ENCODE data around the gene CRHR2.
A peak's percentile ranks its signal among the peaks of the same experiment; 100 is the strongest.
"Not testable (repeated sequence)": the region's sequence is repeated elsewhere in the genome, so short reads cannot be mapped to it uniquely, and the experiment has no call there.

The CRHR2 gene

DNA sequence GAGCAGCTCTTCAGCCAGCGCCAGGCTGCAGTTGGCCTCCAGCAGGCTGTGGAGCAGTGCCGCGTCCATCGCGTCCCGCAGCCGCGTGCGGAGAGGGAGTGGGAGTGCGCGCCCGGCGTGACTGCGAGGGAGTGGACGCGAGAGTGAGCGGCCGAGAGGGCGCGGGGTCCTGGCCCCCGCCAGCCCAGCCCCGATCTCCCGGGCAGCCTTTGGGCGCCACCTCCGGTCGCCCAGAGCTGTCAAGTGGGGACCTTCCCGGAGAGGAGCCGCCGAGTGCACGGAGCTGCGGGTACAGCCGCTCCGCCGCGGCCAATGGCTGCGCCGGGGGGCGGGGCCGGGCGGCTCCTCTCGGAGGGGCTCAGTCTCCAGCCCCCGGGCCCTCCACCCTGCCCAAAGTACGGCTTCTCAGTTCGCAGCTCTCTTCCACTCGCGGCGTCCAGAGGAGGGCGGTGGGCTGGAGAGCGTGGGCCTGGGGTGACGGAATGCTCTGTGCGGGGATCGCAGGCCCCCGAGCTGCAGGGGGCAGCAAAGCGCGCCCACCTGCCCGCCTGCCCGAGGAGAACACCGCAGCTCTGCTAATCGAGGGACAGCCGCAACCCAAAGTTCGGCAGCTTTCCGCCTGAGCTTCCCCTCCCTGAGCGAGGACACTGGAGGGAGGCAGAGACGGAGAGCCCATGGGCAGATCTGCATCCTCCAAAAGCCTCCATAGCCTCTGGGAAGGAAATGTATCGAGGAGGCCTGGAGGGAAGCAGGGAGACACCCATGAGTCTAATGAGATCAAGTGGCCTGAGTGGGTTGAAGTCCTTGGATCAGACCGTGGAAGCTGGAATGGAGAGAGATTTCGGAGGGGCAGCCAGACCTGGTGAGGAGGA lies at the start of gene CRHR2:
Gene CRHR2, minus strand, starts transcription at position 245 of the 872 bp plus-strand sequence. Its CDS starts 176 bp downstream, at position 69.
- peak; percentile 73 for DNase-seq

DNA sequence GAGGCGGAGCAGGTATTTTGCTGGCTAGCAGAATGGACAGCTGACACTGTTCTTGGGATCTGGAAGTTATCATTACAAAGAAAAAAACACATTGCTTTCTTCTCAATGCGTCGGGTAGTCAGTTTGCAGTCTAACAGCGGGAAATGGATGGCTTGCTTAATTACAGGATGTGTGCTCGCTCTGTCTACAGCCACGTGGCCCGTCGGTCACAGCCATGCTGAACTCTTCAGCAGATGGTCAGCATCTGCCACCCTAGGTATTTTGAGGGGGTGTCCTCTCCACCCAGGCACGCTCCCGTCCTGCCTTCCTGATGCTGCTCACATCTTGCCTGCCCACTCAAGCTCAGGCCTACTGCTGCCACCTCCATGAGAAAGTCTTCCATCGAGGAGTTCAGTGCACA lies 49.3 kb upstream of the CRHR2 start:
- peak; percentile 65 for DNase-seq

DNA sequence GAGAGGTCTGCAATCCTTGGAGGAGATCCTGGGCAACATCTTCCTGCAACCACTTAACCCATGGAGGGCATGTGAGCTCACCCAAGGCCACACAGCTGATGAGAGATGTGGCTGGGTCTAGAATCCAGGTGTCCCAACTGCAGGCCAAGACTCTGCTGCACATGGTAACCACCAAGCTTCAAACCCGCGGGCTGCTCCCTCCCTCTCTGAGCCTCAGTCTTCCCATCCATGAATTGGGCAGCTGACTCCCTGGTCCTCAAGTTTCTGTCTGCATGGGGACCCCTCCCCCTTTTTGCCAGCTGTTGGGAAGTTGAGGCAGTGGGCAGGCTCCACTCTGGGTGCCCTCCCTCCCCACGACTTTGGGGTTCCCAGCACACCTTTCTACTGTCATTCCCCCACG lies 48.7 kb upstream of the CRHR2 start:
- no peak for DNase-seq

DNA sequence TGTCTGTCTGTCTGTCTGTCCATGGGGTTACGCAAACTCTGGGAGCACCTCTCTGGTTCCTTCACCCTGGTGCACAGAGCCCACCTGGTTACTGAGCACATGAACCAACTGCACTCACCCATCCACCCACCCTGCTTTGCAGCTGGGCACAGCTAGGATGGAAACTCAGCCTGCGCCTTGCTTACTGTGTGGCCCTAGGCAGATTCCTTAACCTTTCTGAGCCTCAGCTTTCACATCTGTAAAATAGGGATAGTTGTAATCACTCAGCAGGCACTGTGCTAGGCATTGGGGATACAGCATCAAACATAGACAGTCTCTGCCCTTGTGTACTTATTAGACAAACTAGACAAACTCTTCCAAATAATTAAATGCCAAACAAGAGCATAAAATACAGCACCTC lies 47.8 kb upstream of the CRHR2 start:
- no peak for DNase-seq

DNA sequence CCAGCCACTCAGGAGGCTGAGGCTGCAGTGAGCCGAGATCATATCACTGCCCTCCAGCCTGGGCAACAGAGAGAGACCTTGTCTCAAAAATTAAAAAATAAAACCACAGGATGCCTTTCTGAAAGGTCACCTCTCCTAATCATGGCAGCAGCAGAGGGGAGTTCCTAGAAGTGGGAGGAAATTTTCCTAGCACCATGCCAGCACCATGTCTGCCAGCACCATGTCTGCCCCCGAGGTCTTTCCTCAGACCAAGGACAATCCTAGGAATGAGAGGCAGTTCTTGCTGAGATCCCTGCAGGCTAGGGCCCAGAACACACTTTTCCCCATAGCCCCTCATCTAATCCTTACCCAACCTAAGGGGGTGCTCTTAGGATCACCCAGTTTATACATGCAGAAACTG lies 47.4 kb upstream of the CRHR2 start:
- DNase-seq: no peak

GRCh38 chr7:30728591-30729100 lies 46.4 kb upstream of the CRHR2 start:
- no peak for DNase-seq

DNA sequence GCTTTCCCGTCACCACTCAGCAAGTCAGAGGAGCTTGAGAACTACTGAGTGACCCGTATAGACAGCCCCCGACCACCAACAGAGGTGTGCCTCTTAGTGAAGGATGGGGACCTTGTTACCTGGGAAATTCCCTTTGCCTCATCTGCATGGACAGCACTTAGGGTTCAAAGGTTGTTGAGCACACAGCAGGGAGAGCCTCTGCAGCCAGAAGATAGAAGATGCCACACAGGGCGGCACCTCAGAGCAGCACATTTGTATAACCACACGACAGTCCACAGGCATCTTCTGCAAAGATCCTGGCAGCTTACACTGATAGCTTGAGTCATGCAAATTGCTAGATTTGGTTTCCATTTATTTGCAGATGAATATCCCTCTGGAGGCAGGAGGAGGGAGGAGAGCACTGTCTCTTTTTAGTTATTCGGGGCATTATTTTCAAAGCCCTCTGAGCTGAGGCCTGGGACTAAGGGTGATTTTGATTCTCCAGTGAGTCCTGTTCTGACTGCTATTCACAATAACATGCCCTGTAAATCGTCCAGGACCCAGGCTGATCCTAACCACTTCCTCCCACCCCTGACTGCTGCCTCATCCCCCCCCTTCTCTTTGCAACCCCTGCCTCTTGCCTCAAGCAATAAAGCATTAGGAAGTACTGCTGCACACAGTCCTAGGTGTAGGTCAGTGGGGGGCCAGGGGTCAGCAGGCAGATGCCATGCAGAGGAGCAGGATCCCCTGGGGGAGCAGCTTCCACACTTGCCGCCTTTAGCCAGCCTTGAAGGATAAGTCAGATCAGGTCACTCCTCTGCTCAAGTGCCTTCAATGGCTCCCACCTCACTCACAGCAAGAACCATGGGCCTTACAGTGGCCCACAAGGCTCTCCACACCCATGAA lies 45.0 kb upstream of the CRHR2 start:
- no peak for DNase-seq

- no peak for DNase-seq
These were observed 44.2 kb upstream of the CRHR2 start for GRCh38 chr7:30726296-30727006.

DNA sequence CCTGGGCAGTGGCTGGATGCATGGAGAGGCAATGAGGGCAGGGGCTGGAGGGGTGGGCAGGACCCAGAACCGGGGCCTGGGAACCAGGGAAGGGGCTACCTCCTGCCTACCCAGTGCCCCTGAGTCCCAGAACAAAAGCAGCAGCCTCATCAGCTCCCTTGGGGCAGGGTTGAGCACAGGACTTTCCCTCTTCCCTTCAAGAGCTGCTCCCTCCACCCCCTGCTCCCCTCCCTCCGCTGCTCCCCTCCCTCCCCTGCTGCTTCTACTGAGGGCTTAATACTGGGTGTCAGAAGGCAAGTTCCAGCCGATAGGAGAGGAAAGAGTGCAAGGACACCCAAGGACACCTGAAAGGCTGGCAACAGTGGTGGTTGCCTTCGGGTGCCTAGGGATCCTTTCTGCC lies 41.5 kb upstream of the CRHR2 start:
- DNase-seq: no peak

- no peak for DNase-seq
These were observed 40.4 kb upstream of the CRHR2 start for GRCh38 chr7:30722671-30723070.

DNA sequence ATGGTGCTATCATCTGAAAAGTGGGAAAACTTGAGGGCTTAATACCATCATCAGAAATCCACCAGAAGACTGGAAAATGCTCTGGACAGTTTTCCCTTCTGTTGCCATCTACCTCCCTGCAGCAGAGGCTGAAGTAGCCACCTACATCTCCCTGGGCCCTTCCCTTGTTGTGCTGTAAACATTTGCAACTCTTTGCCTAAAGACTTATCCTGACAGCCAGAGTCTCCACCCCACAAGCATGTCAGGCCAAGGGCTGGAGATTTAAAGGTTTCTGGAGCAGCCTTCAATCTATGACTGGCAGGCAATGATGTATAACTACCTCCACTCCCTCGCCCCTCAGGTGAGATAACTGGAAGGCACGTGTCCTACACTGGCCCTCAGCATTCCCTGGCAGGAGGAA lies 39.9 kb upstream of the CRHR2 start:
- DNase-seq: no peak

GRCh38 chr7:30721211-30721610 lies 39.0 kb upstream of the CRHR2 start:
- DNase-seq: no peak

DNA sequence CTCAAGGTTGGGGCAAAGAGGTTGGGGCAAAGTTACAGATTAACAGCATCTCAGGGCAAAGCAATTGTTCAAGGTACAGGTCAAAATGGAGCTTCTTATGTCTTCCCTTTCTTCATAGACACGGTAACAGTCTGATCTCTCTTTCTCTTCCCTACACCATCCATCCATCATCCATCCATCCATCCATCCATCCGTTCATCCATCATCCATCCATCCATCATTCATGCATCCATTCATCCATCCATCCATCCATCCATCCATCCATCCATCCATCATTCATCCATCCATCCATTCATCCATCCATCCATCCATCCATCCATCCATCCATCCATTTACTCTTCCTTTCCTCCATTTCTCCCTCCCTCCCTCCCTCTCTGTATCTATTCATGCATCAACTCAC lies 37.2 kb upstream of the CRHR2 start:
- not testable (repeated sequence) for DNase-seq

DNA sequence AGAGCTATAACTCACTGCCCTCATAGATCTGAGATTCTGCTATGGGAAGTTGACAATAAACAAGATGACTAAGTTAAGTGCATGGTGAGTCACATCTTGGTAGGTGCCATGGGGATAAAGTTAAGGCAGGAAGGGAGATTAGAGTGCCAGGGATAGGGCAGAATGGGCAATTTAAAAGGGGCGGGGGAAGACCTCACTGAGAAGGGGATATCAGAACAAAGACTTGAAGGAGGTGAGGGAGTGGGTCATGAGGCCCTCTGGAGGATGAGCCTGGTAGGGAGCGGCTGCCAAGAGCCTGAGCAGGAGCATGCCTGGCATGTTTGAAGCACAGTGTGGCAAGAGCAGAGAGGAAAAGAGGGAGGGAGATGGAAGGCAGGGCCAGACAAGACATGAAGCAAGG lies 34.9 kb upstream of the CRHR2 start:
- DNase-seq: no peak

DNA sequence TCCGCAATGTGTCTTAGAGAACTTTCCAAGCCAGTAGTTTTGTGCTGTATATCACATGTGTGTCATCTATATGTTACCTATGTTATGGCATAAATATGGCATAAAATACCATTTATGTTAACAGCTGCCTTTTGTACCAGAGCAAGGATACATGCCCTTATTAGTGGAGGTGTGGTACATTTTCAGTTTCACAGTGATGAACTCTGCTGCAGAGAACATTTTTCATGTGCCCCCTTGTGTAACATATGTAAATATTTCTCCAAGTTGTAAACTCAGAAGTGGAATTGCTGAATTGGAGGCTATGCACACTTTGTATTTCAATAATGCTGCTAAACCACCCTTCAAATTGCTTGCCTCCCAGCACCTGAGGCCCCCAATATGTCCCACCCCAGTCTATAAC lies 31.9 kb upstream of the CRHR2 start:
- no peak for DNase-seq

- no peak for DNase-seq
These were observed 31.1 kb upstream of the CRHR2 start for GRCh38 chr7:30713392-30713791.

GRCh38 chr7:30710669-30711068 lies 28.4 kb upstream of the CRHR2 start:
- DNase-seq: no peak

- no peak for DNase-seq
These were observed 27.3 kb upstream of the CRHR2 start for GRCh38 chr7:30709549-30709948.

GRCh38 chr7:30708983-30709382 lies 26.7 kb upstream of the CRHR2 start:
- no peak for DNase-seq

- DNase-seq: no peak
These were observed 26.2 kb upstream of the CRHR2 start for GRCh38 chr7:30708412-30708811.

GRCh38 chr7:30707391-30708357 lies 25.4 kb upstream of the CRHR2 start:
- no peak for DNase-seq

GRCh38 chr7:30706908-30707307 lies 24.7 kb upstream of the CRHR2 start:
- DNase-seq: no peak

Measured in eye (tissue), 1 donor.